ENCODE data around the gene RAB11FIP3. TPM values are rescaled to one million over a fixed set of nuclear protein-coding genes. Genes with fewer than 3 reads are reported as not detected.
A peak's percentile ranks its signal among the peaks of the same experiment; 100 is the strongest.

RAB11FIP3 gene
- total and polyA plus RNA-seq, 2 of the 13 experiments (the other 11 are each of a cell fraction or from before 2014, with no cell fraction given), result 34.3 to 57.6 TPM

DNA sequence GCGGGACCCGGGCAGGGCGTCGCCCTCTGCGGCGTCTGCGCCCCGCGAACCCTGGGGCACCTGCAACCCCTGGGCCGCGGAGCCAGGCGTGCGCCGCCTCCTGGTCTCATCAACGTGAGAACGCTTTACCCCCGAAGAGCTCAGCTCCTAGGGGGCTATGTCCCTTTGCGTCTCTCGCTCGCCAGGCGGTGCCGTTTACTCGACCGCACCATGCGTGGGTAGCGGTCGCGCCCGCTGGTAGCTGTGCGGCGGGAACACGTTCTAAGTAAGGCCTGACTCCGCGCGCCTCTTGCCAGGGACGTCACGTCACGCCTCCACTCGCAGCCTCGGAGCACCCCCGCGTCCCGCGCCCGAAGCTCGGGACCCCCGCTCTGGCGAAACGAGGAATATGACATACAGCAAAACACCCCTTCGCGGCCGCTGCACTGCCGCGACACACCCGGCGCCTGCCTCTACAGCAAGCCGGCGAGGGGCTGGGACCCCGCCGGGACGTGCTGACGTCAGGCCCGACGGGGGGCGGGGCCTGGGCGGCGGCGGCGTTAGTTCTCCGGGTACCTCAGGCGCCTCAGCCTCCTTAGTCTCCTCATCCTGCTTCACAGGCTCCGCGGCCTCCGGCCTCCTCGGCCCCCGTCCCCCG is at the start of gene RAB11FIP3 (continued):
- TF ChIP-seq, protein P1, sequence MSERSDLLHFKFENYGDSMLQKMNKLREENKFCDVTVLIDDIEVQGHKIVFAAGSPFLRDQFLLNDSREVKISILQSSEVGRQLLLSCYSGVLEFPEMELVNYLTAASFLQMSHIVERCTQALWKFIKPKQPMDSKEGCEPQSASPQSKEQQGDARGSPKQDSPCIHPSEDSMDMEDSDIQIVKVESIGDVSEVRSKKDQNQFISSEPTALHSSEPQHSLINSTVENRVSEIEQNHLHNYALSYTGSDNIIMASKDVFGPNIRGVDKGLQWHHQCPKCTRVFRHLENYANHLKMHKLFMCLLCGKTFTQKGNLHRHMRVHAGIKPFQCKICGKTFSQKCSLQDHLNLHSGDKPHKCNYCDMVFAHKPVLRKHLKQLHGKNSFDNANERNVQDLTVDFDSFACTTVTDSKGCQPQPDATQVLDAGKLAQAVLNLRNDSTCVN (CRISPR knock-in tag; IDR thresholded peaks at IDR 0.05; ENCODE audit: borderline replicate concordance), result no peak
- TF ChIP-seq SP5 (CRISPR knock-in tag; IDR thresholded peaks at IDR 0.05; ENCODE audit: borderline replicate concordance, low read depth) (no peak), YEATS4 (CRISPR knock-in tag; IDR thresholded peaks at IDR 0.05; ENCODE audit: borderline replicate concordance) (peak; percentile 77), ZBTB8A (CRISPR knock-in tag; IDR thresholded peaks at IDR 0.05; ENCODE audit: borderline replicate concordance, low read depth) (peak; percentile 44; the same call in 1 of the 2 replicates), ZSCAN12 (CRISPR knock-in tag; IDR thresholded peaks at IDR 0.05) (no peak), CREB3 (CRISPR knock-in tag; IDR thresholded peaks at IDR 0.05) (peak; percentile 51; the same call in 1 of the 2 replicates), TARDBP (CRISPR knock-in tag; IDR thresholded peaks at IDR 0.05) (no peak; the same call in 1 of the 2 replicates), PCBP1 (IDR thresholded peaks at IDR 0.05; ENCODE audit: borderline replicate concordance, low read depth, low read length) (no peak), ZNF460 (CRISPR knock-in tag; IDR thresholded peaks at IDR 0.05; ENCODE audit: borderline replicate concordance) (no peak), PRDM15 (CRISPR knock-in tag; IDR thresholded peaks at IDR 0.05) (0 out of 2 replicates have a peak, but pooled peaks have one; percentile 36), ZNF703 (CRISPR knock-in tag; IDR thresholded peaks at IDR 0.05; ENCODE audit: borderline replicate concordance) (0 out of 2 replicates have a peak, but pooled peaks have one; percentile 19), ARHGAP35 (CRISPR knock-in tag; IDR thresholded peaks at IDR 0.05; ENCODE audit: borderline replicate concordance) (0 out of 2 replicates have a peak, but pooled peaks have one; percentile 44), SRSF1 (optimal IDR thresholded peaks at IDR 0.05; ENCODE audit: low read depth, low read length) (peak; percentile 55), CREM (IDR thresholded peaks at IDR 0.05) (peak; percentile 54; the same call in 1 of the 2 replicates), CREM (CRISPR knock-in tag; IDR thresholded peaks at IDR 0.05) (no peak), XBP1 (CRISPR knock-in tag; IDR thresholded peaks at IDR 0.05) (peak; percentile 85; the same call in 1 of the 2 replicates), CEBPB (IDR thresholded peaks at IDR 0.05; ENCODE audit: borderline replicate concordance, low read depth, low read length) (no peak), SMC3 (IDR thresholded peaks at IDR 0.05; ENCODE audit: low read length) (no peak), MLXIP (CRISPR knock-in tag; IDR thresholded peaks at IDR 0.05; ENCODE audit: borderline replicate concordance) (no peak), CHD4 (IDR thresholded peaks at IDR 0.05; ENCODE audit: borderline replicate concordance, low read length) (no peak)
